GM12892 (cell line): ENCODE measurements around the gene RREB1.

Experiments
- POLR2A ChIP-seq: IDR thresholded peaks from 2 replicates; pipeline ENCODE4 v1.6.1; 2011; ENCODE audit warnings: low read depth, low read length, control low read depth
- POLR2AphosphoS5 ChIP-seq: IDR thresholded peaks from 2 replicates; pipeline ENCODE4 v1.6.1; 2011; ENCODE audit warnings: low read depth, low read length, control low read depth
- TAF1 ChIP-seq: IDR thresholded peaks from 2 replicates; pipeline ENCODE4 v1.6.1; 2011; ENCODE audit warnings: low read depth, mild to moderate bottlenecking, control low read depth, low read length, borderline replicate concordance

GRCh38 chr6:7257521-7258230 lies 149.9 kb downstream of the RREB1 start:
- TF ChIP-seq POLR2A (no peak), POLR2AphosphoS5 (no peak), TAF1 (no peak)
